Fibroblast of lung (primary cell): Measurements from ENCODE around the gene RNPEPL1.

Source experiments
- CTCF ChIP-seq, 2 donors: IDR thresholded peaks in 1 of 2; conservative IDR thresholded peaks in 1 of 2; 1 replicate in 1 of 2; 2 replicates in 1 of 2; pipeline ENCODE4 v1.5.1; 2011 to 2012; ENCODE audit warnings: low read length in 2 of 2, control low read depth in 1 of 2, inconsistent platforms in 1 of 2, low read depth in 1 of 2, mild to moderate bottlenecking in 1 of 2
- EZH2 ChIP-seq: IDR thresholded peaks from 2 replicates; pipeline ENCODE4 v1.5.1; 2012; ENCODE audit warnings: low read length, control low read depth, mild to moderate bottlenecking; ENCODE audit errors: missing control alignments

DNA sequence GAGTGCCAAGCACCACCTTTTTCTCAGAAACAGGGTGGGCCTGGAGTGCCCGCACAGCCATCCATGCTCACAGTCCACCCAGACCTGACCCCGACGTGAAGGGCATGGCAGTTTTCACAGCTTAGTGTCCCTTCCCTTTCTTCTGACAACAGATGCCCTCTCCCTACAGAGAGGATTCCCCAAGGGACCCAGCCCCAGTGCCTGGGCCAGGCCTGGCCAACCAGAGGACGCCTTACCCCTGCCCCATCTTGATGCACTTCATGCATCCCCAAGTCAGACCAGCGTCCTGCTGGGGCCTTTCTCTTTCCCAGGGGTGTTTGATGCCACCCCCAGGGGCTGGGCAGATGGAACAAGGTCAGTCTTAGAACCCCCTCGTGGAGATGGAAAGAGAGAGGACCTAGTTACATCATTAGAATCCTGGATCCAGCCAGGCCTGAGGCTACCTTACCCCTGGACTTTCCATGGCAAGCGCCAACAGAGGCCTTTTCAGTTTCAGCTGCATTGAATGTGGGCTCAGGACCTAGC, 14.3 kb upstream of the RNPEPL1 start:
- TF ChIP-seq CTCF (conservative IDR thresholded peaks at IDR 0.05 in 1 of 2, IDR thresholded peaks at IDR 0.05 in 1 of 2; ENCODE audit: low read depth in 1 of 2, low read length in 2 of 2) = no peak
- no peak for TF ChIP-seq EZH2
